Activated CD8-positive, alpha-beta memory T cell treated with anti-CD3 and anti-CD28 coated beads, Interleukin-2, amount 50 U/mL, for 4 hours (primary cell): Measurements from ENCODE around the gene HNRNPK.
"Not testable (repeated sequence)": the region's sequence is repeated elsewhere in the genome, so short reads cannot be mapped to it uniquely, and the experiment has no call there.

Experiments used
- DNase-seq: peaks from one replicate; pipeline ENCODE4 v3.0.0-alpha.2; 2020

The HNRNPK gene

GRCh38 chr9:83975300-83975699 is 4.7 kb downstream of the HNRNPK start:
- DNase-seq: no peak

- DNase-seq: no peak
These were observed 7.7 kb downstream of the HNRNPK start for GRCh38 chr9:83972286-83972685.

GRCh38 chr9:83971485-83971884 is 8.5 kb downstream of the HNRNPK start:
- DNase-seq: no peak

GRCh38 chr9:83969602-83970001 is 10.4 kb downstream of the HNRNPK start:
- DNase-seq: no peak

- DNase-seq: no peak
These were observed 12.9 kb downstream of the HNRNPK start for GRCh38 chr9:83967073-83967472.

GRCh38 chr9:83966209-83966582 is 13.8 kb downstream of the HNRNPK start:
- DNase-seq: no peak

GRCh38 chr9:83965350-83966208 is 14.4 kb downstream of the HNRNPK start:
- DNase-seq: no peak

GRCh38 chr9:83964973-83965349 is 15.1 kb downstream of the HNRNPK start:
- DNase-seq: no peak

- DNase-seq: no peak
These were observed 17.9 kb downstream of the HNRNPK start for GRCh38 chr9:83962165-83962564.

GRCh38 chr9:83960991-83961390 is 19.0 kb downstream of the HNRNPK start:
- no peak for DNase-seq

GRCh38 chr9:83959061-83959460 is 21.0 kb downstream of the HNRNPK start:
- no peak for DNase-seq

GRCh38 chr9:83957248-83957513 is 22.8 kb downstream of the HNRNPK start:
- no peak for DNase-seq

- peak; percentile 49 for DNase-seq
These were observed 23.4 kb downstream of the HNRNPK start for GRCh38 chr9:83956436-83957247.

GRCh38 chr9:83956086-83956435 is 24.0 kb downstream of the HNRNPK start:
- peak; percentile 30 for DNase-seq

GRCh38 chr9:83948096-83948495 is 31.9 kb downstream of the HNRNPK start:
- DNase-seq: not testable (repeated sequence)

GRCh38 chr9:83940590-83941303 is 39.3 kb downstream of the HNRNPK start:
- no peak for DNase-seq

- no peak for DNase-seq
These were observed 42.1 kb downstream of the HNRNPK start for GRCh38 chr9:83937861-83938455.

- DNase-seq: no peak
These were observed 43.5 kb downstream of the HNRNPK start for GRCh38 chr9:83936523-83936922.

GRCh38 chr9:83935276-83935935 is 44.6 kb downstream of the HNRNPK start:
- DNase-seq: no peak

GRCh38 chr9:83934569-83935275 is 45.3 kb downstream of the HNRNPK start:
- no peak for DNase-seq

- DNase-seq: no peak
These were observed 46.2 kb downstream of the HNRNPK start for GRCh38 chr9:83933790-83934189.

GRCh38 chr9:83932851-83933250 is 47.2 kb downstream of the HNRNPK start:
- DNase-seq: no peak
